SKM-1 (cell line): ENCODE results near the gene CCDC80.

ENCODE experiments used
- DNase-seq: peaks from one replicate; lab custom pipeline; 2025; ENCODE audit not compliant: unreplicated experiment; lab: John Stamatoyannopoulos, UW

CCDC80 gene, protein sequence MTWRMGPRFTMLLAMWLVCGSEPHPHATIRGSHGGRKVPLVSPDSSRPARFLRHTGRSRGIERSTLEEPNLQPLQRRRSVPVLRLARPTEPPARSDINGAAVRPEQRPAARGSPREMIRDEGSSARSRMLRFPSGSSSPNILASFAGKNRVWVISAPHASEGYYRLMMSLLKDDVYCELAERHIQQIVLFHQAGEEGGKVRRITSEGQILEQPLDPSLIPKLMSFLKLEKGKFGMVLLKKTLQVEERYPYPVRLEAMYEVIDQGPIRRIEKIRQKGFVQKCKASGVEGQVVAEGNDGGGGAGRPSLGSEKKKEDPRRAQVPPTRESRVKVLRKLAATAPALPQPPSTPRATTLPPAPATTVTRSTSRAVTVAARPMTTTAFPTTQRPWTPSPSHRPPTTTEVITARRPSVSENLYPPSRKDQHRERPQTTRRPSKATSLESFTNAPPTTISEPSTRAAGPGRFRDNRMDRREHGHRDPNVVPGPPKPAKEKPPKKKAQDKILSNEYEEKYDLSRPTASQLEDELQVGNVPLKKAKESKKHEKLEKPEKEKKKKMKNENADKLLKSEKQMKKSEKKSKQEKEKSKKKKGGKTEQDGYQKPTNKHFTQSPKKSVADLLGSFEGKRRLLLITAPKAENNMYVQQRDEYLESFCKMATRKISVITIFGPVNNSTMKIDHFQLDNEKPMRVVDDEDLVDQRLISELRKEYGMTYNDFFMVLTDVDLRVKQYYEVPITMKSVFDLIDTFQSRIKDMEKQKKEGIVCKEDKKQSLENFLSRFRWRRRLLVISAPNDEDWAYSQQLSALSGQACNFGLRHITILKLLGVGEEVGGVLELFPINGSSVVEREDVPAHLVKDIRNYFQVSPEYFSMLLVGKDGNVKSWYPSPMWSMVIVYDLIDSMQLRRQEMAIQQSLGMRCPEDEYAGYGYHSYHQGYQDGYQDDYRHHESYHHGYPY

DNA sequence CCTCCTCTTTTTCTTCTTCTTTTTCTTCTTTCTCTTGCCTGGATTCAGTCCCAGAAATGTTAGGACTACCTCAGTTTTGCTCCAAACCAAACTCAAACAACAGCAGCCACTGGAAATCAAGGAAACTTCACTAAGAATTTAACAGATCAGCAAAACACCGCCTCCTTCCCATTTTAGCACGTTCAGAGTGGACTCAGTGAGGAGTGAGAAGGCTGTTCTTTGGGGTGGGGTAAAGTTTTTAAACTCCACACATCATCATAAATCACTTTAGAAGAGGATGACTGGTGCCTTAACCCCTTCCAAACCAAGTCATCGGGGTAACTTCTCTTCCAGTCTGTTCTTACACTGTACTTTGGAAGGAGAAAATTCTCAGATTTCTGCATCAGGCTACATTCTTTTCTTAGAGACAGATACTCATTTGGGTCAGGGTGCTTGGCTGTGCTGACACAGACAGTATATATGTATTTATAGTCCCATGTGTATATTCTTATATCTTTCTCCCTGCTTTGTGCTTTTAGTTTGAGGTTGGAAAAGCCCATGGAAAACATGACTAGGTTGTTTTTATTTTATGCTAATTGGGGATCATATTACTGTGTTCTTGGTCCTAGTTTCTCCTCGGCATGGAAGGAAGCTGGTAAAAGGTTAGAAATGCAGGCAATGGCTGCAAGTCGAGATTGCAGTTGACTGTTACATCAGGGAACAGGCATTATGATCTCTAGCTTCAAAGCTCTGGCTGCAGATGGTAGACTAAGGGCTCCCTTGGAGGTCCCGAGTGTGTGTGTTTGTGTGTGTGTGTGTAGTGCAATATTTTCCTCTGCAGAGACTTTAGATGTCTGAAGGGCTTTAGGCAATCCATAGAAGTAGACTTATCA lies at the start of gene CCDC80:
TSS of gene CCDC80 (minus strand) at position 214 of the 872 bp plus-strand sequence. CDS start 1,238 bp downstream, outside the sequence.
- no peak for DNase-seq

DNA sequence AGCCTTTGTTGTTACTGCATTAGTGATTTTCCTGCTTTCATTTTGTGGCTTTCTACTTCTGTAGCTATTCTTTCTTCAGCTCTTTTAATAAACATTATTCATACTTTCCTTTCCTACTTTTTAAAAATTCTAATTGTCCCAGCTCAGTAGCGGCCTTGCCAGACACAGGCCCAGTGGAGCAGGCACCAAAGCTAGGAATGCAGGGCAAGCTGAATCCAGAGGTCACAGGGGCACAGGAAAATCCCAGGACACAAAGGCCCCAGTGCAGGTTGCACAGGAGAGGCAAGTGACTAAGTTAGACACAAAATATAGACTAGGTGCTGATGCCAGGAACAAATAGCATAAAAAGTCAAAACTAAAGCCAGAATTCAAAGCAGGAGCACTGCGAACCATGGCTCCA lies 49.0 kb upstream of the CCDC80 start:
- DNase-seq = no peak

DNA sequence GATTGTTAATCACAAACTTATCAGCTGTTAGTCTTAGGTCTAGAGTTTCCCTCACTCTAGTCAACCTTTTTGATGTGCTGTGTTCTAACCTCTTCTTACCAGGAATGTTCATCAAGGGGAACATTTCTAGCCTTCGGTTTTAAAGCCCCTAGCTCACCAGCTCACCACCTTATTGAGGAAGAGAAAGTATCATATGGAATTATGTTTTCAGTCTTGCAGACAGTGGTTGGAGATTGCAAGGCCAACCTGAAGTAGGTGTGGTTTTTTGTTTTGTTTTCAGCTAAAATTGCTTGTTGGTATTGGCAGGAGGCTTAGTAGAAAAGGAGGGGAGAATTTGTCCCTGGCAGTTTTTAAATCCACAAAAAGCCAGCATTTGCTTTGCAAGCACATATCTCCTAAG lies 48.4 kb upstream of the CCDC80 start:
- DNase-seq = no peak

DNA sequence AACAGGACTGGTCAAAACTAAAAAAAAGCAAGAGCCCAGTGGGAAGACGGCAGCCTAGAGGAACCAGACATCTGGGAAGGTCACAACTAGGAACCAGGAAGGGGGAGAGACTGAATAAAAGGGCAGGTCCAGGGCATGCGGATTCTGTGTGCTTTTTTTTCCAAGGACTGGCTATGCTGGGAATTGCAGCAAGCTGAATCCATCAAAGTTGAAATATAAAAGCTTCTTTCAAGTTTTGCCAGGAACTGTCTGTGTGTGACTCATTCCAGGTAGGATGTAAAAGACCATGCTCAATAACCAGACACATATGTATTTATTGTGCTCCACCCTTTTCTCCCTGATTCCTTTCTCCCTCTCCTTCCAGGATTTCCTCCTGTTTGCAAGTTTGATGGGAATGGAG lies 47.9 kb upstream of the CCDC80 start:
- no peak for DNase-seq

DNA sequence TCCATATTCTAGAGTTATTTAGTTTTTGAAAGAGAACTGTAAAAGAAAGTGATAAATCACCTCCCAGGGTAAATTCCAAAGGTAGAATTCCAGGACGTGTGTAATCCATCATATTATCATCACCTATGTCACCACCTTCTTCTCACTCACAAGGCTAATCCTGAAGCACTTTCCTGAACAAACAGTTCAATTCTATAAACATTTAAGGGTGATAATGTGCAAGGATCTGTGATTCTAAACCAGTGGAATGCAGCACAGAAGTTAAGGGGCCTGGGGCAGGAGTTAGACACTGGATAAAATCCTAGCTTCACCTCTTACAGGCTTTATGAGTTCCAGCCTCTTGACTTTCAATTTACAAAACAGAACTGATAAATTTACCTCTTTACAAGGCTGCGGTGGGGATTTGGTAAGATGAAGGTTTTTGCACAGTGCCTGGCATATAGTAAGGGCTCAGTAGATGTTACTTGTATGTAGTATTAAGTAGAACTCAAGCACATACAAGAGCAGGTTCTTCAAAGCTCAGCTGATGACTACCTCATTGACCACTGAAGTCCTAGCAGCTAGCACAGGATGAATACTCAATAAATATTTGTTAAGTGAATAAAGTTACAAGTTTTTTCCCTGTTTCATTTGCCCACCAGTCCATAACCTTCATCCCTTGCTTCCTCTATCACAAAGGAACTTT lies 47.3 kb upstream of the CCDC80 start:
- no peak for DNase-seq

DNA sequence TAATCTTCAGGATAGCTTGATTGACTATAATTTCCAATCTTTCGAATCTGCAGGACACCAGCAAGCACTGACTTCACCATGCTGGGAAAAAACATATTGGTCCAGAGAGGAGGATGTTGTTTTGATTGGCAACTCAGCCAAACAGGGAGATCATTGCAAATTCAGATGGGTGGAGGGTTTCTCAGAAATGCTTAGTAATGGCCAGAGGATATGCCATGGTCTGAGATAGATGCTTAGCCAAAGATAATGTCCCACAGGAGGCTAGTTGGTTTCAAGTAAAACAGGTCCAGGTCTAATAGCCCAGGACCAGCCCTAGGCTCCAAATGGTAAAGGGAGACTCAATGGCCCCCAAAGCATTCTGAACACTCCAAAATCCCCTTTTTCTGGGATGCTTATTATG lies 46.7 kb upstream of the CCDC80 start:
- no peak for DNase-seq

DNA sequence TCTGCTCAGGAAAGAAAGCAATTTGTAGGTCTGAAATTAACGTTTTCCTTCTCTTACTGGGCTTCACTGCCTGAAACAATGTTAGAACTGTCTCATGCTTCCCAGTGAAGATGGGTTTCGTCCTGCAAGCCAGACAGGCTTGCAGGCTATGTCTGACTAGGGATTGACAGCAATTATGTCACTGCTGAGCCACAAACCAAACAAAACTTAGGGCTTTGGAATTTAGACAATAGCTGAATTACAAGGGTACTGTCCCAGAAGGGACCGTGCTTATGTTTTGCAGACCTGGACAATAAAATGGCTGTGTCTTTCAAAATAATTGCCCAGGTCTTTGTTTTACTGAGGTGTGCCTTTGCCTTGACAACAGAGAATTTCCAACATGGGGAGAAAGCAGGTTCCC lies 46.3 kb upstream of the CCDC80 start:
- no peak for DNase-seq

DNA sequence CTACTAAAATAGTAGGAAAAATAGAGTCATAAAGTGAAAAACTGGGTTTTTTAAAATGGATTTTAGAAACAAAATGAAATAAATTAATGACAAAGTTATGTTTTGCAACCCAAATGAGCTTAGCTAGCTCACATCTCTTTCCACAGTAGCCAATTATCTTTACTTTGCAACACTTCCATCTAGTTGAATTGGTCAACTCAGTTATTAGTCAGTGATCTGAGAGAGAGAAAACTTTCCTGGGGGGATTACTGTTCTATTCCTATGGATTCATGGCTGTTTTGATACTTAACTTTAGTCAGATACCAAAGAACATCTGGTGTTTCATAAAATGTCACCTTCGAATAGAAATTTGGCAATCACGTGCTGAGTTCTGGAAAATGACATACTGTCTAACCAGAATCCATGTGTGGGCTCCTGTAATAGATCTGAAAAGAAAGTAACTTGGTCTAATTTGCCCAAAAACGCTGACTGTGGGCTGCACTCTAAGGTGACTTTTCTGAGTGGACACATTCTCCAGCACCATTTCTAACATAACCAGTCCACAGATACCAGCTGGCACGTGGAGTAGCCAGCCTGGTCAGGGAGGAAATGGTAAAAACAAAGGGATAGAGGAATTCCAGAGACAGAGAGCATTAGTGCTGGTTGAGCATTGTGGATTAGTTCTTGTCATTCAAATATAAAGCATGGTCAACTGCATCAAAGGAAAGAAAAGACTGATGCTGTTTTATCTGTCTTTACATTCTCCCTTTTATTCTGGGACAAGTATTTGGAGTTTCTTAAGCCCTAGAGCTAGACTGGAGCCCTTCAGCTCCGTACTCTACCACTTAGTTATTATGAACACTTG lies 45.2 kb upstream of the CCDC80 start:
- DNase-seq = no peak

DNA sequence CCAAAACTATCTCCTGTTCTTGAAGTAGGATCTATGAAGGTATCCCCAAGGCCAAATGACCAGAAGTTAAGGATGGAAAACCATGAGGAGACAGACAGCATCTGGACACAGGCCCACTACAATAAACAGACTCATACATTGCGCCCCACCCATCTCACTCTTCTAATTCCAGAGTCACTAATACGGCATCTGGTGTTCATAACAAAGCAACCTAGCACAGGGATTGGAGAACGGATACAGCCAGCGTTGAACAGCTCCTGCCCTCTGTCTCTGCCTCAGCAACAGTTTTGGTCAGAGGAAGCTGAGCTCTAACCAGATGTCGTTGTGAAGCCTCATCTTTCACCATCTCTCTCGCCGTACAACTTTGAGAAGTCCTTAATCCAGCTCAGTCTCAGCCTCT lies 44.5 kb upstream of the CCDC80 start:
- no peak for DNase-seq

DNA sequence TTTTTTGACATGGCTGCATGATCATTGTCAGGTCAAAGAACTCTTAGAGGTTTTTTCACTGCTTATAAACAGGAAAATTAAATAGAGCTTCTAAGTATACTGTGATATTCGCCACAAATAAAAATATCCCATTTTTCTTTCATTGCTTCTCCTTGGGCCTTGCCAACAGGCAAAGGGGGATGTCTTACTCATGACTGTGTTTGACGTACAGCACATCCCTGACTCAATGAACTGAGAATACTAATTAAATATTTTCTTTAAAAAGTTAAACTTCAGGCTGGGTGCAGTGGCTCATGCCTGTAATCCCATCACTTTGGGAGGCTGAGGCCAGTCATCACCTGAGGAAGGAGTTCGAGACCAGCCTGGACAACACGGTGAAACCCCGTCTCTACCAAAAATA lies 41.4 kb upstream of the CCDC80 start:
- no peak for DNase-seq

DNA sequence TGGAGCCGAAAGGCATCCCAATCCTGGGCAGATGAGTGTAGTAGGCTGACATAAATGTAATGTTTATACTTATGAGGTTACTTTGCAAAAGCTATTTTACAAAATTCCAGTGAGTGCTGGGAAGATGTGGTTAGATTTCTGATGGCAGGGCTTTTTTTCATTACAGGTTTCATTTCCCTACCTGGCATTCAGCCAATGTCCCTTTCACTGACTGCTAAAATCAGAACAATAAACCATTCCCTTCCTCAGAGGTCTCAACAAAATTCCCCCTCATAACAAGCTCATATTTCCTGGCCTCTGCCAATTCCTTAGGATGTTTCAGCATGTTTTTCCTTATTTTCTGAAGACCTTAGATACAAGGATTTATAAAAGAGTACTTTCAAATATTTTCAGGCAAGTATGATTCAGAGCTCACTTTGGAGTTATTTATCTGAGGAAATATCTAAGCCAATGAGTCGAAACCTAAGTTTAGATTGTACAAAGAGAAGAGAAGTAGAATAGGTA lies 40.9 kb upstream of the CCDC80 start:
- no peak for DNase-seq

DNA sequence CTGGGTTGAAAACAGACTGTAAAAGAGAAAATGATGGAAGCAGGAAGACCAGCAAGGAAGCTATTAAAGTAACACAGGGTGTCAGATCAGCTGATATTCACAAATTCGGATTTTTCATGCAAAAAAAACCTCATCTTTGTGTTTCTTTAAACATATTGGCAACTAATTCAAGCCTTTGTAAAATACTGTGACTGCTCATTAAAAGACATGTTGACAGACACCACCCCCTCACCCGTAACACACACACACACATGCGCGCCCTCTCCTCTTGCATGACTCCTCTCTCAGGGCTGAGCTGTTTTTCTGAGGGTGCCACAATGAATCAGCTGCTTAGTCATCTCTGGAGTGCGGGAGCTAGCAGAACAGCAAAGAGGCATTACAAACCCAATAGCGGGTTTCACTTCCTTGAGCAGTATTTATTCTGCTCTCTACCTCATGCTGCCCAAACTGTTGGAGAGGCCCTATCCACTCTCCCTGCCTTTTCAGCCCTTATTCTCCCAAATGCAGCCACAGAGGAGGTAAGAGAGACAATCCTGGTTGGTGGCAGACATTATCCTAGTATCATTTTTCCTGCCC lies 35.8 kb upstream of the CCDC80 start:
- DNase-seq = peak; percentile 67

DNA sequence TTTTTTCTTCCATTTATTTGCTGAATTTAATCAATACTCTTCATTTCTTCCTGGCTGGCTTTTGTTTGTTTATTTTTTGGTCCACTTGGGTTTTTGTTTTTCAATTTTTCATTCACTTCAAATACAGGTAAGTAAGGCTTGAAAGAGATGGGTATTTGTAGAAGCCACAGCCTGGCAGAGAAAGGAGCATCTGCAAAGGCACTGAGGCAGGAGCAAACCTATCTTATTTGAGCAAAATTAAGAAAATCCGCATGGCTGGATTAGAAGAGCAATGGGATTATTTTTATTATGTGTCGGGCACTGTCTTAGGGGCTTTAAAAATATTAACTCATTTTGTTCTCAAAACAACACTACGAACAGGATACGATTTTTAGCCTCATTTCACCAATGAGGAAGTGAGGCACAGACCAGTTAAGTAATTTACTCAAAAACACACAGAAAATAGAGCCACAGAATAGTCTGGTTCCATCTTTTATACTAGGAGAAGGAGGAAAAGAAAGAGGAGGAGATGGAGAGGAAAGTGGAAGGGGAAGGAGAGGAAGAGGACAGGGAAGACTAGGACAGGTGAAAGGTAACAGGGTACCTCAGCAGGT lies 35.1 kb upstream of the CCDC80 start:
- no peak for DNase-seq

DNA sequence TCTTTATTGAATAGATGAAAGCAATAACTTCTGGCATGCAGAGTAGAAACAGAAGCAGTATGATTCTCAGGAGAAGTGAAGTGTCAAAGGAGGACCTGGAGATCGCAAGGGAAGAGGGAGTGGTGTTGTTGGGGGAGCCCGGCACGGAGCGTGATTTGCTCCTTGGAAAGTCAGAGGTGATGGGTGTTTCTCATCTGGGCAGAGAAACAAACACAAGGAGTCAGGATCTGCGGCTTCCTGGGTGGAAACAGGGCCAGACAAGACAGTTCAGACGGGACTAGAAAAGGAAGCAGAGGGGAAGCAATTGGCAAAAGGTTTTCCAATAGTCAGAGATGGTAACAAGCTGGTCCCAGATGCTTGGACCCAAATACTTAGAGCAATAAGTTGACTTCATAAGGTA lies 34.4 kb upstream of the CCDC80 start:
- no peak for DNase-seq

DNA sequence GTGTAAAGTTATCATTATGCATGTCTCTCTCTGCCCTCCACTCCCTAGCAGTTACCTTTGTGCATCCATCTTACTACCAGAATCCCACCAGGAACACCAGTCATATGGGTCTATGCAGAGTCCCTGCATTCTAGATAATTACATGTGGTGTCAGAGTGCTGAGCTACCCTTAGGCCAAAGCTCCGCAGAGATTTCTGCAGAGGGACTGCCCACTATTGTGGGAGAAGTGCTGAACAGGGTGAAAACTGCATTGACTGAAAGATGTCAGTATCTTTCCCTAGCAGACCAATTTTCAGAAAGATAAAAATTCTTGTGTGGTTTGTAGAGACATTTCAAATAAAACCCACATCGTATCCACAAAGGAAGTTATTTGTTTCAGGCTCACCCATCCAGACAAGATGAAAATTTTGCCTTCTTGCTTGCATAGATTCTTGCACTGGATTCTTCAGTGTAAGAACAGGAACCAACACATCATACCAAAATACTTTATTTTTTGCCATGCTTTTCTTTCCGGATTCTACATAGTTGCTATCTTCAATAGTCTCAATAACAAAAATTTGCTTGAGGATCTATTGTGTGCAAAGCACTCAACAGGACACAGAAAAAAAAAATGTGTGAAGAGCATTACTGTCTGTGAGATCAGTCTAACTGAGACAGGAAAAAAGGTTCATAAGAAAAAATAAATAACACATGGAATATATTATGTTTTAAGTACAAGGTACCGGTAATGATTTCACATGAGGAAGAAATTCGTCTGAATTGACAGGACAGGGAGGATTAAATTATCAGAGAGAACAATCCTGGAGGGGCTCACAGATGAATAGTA lies 32.0 kb upstream of the CCDC80 start:
- no peak for DNase-seq

DNA sequence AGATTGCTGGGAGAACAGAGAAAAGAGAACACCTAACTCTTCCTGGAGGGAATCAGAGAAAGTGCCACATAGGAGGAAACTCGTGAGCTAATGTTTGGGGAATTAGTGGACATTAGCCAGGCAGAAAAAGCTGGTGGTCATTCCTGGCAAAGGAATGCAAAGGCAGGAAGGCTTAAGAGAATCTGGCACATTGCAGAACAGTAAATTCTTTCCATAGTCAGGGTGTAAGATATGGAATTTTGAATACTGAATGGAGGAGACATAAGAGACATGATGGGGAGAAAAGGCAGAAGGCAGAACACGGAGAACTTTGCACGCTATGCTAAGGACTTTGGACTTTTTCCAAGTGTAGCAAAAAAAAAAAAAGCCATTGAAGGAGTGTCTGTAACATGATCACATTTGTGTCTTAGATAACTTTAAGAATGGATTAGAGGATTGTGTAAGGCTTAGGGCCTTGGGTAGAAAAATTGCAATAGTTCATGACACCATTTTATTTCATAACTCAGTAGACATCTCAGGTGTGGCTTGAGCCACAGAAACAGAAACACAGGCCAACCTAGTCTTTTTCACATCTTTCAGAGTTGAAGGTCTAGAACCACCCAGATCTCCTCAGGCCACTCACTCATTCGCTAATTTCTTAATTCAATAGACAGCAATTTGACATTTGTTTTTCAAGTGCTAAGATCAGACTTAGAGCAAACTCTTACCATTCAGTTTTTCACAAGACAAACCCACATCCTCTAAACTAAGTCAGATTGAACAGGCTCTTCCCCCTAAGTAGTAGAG lies 31.2 kb upstream of the CCDC80 start:
- no peak for DNase-seq

DNA sequence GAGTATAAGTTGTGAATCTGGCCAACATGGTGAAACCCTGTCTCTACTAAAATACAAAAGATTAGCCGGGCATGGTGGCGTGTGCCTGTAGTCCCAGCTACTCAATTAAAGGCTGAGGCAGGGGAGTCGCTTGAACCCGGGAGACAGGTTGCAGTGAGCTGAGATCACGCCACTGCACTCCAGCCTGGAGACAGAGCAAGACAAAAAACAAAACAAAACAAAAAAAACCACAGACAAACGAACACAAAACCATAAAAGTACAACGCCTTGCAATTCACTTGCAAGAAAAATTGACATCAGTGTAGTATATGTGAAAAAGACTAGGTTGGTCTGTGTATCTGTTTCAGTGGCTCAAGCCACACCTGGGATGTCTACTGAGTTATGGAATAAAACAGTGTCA lies 29.9 kb upstream of the CCDC80 start:
- no peak for DNase-seq
